Measurements from ENCODE around the gene IGSF6. TPM values are rescaled to one million over a fixed set of nuclear protein-coding genes. Genes with fewer than 3 reads are reported as not detected.
"Not testable (repeated sequence)": the region's sequence is repeated elsewhere in the genome, so short reads cannot be mapped to it uniquely, and the experiment has no call there.

IGSF6 gene
- total RNA-seq, 1 donor from 2014 or later, result not detected

DNA sequence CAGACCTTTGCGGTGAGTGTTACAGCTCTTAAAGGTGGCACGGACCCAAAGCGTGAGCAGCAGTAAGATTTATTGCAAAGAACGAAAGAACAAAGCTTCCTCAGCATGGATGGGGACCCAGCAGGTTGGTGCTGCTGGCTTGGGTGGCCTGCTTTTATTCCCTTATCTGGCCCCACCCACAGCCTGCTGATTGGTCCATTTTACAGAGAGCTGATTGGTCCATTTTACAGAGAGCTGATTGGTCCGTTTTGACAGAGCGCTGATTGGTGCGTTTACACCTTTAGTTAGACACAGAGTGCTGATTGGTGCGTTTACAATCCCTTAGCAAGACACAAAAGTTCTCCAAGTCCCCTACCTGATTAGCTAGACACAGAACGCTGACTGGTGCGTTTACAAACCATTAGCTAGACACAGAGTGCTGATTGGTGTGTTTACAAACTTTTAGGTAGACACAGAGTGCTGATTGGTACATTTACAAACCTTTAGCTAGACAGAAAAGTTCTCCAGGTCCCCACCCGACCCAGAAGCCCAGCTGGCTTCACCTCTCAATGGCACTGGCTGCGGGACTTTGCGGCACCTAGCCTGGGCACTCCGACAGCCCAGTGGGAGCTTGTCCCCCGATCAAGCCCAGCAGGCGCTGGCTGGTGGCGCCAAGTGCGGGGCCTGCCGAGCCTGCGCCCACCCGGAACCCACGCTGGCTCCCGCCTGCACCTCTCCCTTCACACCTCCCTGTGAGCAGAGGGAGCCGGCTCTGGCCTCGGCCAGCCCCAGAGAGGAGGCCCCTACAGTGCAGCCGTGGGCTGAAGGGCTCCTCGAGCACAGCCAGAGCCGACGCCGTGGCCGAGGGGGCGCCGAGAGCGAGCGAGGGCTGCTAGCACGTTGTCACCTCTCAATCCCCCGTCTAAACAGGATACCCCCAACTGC is 22.5 kb downstream of the IGSF6 start:
- not testable (repeated sequence) for DNase-seq (ENCODE audit: low read depth in 2 of 2)

GRCh38 chr16:21628772-21629171 is 23.6 kb downstream of the IGSF6 start:
- peak in 1 of 2 donors; percentile 31 for DNase-seq (ENCODE audit: low read depth in 2 of 2)

GRCh38 chr16:21628121-21628726 is 24.2 kb downstream of the IGSF6 start:
- DNase-seq (ENCODE audit: low read depth in 2 of 2), result no peak

GRCh38 chr16:21626659-21627277 is 25.6 kb downstream of the IGSF6 start:
- DNase-seq (ENCODE audit: low read depth in 2 of 2), result peak; percentile 62 to 91

DNA sequence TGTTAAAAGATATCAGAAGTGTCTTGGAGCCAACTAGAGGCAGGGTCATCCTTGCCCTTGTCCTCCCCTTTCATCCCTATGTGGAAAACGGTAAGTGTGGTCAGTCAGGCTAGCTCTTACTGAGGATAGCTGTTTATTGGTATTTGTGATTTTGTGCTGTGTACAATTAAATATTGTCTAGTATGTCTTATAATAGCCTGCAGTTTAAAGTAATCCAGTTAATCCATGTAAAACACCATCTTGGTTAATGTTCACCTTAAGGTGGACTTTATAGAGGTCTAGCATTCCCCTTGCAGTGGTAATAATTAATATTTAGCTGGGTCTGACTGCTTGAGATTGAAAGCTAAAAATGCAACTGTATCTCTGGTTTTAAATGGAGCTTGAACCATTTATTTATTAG is 27.4 kb downstream of the IGSF6 start:
- DNase-seq (ENCODE audit: low read depth in 2 of 2), result no peak

DNA sequence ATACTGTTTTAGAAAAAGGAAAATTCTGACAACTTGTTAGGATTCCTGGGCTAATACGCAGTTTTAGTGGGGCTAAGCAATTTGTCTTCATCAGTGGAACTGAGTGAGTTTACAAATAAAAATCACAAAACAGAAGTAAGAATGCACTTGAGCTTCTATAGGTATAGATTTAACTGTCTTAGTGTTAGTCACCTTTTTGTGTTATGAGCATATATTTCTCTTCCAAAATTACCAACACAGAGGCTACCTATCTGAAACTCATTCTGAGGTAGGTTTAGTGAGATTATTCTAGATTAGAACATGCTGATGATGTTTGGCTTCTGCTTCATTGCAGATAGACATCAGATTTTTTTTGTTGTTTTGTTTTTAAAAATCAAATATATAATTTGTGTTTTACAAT is 29.9 kb downstream of the IGSF6 start:
- DNase-seq (ENCODE audit: low read depth in 2 of 2), result no peak

- no peak for DNase-seq (ENCODE audit: low read depth in 2 of 2)
Measured at GRCh38 chr16:21620592-21620991, 31.8 kb downstream of the IGSF6 start.

DNA sequence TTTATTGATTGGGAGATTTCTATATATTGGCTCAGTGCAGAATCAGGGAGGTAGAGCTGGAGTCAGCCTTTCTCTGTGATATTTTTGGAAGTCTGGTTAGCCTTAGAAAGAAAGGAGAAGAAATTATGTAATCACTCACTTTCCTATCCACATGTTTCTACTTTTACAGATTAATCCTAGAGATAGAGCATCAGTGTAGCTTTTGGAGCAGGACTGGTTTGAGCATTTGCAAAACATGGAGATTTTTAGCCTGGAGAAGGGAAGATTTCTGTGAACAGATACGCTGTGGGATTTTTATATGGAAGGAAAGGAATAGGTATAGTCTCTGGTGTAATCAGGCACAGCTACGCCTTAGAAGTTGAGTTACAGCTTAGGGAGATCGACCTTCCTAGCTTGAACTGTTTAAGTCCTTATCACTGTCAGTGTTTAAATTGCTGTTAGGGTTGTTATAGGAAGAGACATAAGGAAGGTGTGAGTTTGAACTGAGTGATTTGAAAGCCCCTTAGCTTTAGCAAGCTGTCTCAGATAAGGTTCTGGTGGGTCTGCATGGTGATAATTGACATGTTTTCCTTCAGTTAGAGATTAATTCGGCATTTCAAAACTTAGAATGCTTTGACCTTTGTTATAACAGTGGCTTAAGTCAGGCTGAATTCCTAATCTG is 32.5 kb downstream of the IGSF6 start:
- no peak for DNase-seq (ENCODE audit: low read depth in 2 of 2)

GRCh38 chr16:21618281-21618680 is 34.1 kb downstream of the IGSF6 start:
- DNase-seq (ENCODE audit: low read depth in 2 of 2), result no peak

DNA sequence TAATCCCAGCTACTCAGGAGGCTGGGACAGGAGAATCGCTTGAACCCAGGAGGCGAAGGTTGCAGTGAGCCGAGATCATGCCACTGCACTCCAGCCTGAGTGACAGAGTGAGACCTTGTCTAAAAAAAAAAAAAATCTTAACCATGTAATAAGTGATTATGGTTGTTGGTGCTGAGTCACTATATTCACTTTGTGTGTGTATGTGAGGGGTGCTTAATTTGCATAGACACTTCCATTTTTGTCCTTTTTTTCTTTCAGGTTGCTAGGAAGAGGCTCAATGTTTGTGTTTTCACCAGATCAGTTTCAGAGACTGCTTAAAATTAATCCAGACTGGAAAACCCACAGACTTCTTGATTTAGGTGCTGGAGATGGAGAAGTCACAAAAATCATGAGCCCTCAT is 34.8 kb downstream of the IGSF6 start:
- no peak for DNase-seq (ENCODE audit: low read depth in 2 of 2)

DNA sequence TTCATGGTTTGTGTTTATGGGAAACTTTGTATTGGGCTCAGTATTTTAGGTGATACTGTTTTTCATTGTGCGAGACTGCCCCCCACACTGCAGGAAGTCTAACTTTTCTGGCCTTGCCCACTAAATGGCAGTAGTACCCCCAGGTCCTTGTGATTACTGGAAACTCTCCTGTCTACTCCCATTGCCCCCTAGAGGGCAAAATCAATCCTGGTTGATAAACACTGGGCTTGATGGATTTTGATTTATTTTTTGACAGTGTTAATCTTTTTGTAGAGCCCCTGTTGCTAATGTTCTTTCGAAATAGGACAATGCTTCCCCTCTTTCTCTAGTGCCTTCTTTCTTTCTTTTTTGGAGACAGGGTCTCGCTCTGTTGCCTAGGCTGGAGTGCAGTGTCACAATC is 37.5 kb downstream of the IGSF6 start:
- DNase-seq (ENCODE audit: low read depth in 2 of 2), result no peak

GRCh38 chr16:21613781-21614180 is 38.6 kb downstream of the IGSF6 start:
- no peak for DNase-seq (ENCODE audit: low read depth in 2 of 2)

DNA sequence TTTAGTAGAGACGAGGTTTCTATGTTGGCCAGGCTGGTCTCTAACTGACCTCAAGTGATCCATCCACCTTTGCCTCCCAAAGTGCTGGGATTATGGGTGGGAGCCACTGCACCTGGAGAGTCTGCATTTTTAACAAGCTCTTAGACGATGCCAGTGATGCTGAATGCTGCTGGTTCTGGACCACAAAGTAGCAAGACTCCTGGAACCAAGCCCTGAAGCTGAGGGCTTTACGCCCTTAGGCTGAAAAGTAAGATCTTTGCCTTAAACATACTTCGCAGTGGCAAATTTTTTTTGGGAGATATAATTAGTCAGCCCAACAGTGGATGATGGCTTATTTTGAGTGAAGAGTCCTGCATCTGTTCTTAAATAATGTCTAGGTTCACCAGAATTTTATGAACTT is 39.0 kb downstream of the IGSF6 start:
- DNase-seq (ENCODE audit: low read depth in 2 of 2), result no peak

DNA sequence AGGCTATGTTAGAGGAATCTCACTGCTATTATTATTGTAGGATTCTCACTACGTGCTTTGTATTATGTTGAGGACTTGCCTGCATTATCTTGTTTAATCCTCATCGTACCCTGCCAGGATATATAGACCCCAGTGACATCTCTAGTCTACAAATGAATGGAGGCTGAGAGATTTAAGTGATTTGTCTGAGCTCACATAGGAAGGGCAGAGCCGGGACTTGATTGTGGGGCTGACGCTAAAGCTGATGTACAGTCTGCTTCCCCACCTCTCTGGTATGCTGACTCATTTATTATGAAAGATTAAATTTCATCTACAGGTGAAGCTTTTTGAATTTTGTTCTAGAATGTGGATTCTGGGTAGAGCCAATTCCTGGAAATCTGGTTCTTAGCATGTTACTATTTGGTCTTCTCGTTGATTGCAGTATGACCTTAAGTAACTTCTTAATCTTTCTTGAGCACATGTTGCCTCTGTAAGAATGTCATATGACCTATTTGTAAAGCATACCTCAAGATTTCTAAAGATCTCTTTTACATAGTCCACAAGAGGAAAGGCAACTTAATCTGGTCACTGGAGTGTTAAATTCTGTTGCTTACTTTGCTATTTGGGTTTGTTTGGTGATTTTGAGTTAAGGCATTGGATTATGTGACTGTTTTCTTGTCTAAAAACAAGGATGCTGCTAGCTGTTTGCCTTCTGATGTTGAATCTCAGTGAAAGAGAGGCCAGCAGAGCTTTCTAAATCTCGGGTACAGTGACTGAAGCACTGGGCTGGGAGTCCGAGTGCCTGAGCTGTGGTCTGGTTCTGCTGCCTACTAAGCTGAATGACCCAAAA is 40.6 kb downstream of the IGSF6 start:
- peak in 1 of 2 donors; percentile 7 for DNase-seq (ENCODE audit: low read depth in 2 of 2)

DNA sequence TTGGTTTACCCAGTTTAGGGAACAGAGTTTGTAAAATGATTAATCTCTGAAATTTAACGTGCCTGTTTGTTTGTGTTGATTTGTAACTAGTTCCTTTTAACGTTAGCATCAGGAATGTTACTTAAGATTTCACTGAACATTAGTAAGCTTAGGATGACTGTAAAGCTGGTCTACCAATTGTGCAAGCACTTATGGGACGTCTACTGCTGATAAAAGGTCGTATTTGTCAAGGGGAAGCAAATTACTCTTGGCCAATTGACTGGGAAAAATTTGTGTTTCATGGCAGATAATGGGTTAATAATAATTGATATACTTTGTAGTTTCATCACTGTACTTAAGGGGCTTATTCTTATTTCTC is 41.2 kb downstream of the IGSF6 start:
- DNase-seq (ENCODE audit: low read depth in 2 of 2), result no peak

GRCh38 chr16:21610766-21611165 is 41.6 kb downstream of the IGSF6 start:
- no peak for DNase-seq (ENCODE audit: low read depth in 2 of 2)

DNA sequence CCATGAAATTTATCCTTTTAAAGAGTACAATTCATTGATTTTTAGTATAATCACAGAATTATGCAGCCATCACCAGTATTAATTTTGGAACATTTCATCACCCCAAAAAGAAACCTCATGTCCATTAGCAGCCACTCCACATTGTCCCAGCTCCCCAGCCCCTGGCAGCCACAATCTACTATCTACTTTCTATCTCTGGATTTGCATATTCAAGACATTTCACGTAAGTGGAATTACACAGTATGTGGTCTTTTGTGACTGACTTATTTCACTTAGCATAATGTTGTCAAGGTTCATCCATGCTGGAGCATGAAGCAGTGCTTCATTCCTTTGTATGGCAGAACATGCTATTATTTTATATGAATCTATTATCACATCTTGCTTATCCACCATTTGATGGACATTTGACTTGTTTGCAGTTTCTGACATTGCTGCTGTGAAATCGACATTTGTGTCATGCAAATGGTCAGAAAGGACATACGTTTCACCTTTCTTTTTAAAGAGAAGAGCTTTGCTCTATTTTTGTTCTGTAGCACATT is 42.3 kb downstream of the IGSF6 start:
- DNase-seq (ENCODE audit: low read depth in 2 of 2), result no peak

DNA sequence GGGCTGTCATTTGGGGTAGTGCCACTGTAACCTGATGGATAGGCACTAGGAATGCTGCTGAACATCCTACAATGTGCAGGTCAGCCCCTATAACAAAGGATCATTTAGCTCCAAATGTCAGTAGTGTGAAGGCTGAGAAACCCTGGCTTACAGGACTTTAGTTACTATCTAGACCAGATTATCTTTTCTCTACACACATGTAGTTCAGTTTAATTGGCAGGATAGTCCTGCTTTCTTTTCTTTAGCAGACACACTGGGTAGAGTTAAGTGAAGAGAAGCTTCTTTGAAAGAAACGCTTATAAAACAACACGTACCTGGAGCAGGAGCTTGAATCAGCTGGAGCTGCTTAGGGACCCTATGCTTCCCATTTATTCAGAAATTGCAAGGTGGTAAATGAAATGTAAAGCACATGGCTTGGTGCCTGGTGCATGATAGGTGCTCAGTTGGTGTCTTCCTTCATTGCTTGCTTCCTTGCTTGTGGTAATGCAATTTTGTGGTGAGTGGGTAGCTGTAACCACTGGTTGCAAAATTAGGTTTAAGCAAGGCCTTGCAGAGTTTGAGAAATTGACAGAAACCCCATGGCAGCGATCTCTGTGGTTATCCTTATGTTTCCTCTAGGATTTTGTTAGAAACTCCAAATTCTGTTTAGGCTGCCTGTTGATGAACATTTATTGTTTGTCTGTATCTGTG is 43.6 kb downstream of the IGSF6 start:
- DNase-seq (ENCODE audit: low read depth in 2 of 2), result no peak

DNA sequence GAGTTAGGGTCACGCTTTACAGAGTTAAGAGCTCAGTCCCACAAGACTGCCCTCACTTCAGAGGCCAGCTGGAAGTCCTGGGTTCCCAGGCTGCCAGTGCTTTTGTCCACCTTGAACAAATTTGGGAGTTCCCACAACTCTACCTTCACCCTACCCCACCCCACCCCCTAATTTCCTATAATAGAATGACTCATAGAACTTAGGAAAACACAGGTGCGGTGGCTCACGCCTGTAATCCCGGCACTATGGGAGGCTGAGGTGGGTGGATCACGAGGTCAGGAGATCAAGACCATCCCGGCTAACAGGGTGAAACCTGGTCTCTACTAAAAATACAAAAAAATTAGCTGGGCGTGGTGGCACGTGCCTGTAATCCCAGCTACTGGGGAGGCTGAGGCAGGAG is 46.6 kb downstream of the IGSF6 start:
- not testable (repeated sequence) for DNase-seq (ENCODE audit: low read depth in 2 of 2)

- peak in 1 of 2 donors; percentile 67 for DNase-seq (ENCODE audit: low read depth in 2 of 2)
Measured at GRCh38 chr16:21603928-21604327, 48.5 kb downstream of the IGSF6 start.
